HG02852 (cell line): ENCODE data around the gene MCTP2.

ENCODE experiments used
- ATAC-seq: cut with Tn5 transposase; IDR thresholded peaks from one replicate; pipeline ENCODE4 v1.9.1; 2021; ENCODE audit warnings: mild to moderate bottlenecking, moderate library complexity; ENCODE audit not compliant: unreplicated experiment

Gene MCTP2

DNA sequence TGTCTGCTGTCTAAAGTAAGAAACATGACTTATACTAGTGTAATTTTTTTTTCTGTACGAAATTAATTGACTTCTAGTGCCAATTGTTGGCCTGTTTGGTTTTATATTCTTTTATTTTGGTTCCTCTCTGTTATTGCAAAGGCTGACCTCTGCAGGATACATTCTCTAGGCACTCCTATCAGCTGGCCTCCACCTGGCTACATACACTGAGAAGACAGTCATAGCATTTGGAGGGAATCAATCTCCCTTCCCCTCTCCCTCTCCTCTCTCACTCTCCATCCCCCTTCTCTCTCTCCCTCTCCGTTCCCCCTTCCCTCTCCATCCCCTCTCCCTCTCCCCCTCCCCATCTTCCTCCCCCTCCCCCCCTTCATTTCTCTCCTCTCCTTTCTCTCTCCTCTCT, 116.7 kb downstream of the MCTP2 start:
- no peak for ATAC-seq

DNA sequence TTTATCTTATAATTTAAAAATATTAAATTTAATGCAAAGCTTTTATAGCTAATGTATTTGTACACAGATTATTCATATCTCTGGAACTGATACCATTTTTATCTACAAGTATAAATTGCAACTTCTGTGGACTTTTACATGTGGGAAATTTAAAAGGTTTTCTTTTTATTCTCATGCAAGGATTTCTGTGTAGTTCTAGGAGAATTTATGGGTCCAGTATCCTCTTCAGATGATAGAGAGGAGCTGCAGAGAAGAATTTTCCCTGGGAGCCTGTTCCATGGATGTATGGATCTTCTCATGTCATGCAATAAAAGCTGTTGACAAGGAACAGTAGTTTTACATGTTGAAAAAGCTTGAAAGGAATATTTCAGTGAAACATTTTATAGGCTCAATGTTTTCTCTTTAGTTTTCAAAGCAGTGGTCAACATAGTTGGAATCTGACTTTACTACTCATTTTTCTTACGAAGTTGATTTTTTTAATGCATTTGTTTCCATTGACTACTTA, 119.7 kb downstream of the MCTP2 start:
- no peak for ATAC-seq

DNA sequence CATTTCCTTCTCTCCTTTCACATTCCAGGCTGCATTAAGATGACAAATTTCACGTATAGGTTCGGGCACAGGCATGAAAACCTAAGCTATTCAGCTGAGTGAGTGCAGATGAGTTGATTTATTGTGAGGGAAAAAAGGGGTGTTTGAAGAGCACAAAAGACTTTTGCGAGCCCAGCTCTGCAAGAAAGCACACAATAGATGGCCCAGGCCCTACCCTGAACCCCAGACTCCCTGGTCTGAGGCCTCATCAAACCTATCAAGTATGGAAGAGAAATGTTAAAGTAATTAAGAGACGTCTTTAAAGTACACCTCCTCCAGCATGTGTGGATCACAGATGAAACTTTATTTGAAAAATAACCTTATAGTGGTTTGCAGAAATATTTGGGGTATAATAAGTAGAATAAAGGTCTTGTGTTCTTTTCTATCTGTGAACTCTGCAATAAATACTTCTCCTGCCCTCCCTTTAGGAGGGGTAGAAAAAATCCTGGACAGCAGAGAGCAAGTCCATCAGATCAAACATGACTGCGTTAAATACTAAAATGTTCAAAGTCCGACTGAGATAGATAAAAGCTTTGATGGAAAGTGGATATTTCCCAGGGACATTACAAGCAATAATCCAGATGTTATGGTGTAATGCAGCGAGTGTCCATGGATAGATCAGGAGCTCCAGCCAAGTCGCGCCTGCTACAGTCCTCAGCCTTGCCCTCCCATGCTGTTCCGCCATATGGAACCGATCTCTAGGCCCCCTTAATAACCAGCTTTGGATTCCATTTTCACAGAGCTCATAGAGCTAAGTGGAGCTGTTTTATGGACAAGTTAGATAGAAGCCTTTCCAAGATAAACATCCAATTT, 121.5 kb downstream of the MCTP2 start:
- ATAC-seq, result no peak

DNA sequence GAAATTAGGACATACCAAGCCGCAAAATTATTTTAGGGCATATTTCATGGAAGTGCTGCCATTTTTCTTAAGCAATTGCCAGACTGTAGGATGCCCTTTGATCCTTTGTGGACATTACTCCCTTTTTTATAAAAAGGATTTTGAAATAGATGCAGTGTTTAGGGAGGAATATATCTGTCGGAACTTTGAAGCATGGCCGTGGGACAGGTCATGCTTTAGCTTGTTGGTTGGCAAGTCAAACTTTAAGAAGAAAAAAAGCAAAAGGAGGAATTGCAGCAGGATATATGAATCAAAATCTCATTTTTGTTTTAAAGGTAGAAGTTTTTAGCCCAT, 122.1 kb downstream of the MCTP2 start:
- ATAC-seq, result no peak

DNA sequence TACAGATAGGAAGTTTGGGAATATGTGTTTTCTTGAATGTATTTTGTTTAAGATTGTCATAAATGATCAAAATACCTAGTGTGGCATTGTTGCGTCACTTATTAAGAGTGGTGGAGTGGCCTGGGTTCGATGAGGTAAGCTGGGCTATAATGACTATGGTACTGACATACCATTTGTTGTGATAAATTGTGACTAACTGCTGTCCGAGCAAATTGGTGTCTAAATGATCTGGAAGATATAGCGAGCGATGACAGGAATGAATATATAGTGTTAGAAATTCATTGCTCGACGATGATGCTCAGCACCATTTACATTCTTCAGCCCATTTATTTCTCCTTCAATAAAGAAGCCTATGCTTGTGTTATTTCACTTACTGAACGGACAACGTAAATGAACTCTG, 123.3 kb downstream of the MCTP2 start:
- ATAC-seq, result no peak

DNA sequence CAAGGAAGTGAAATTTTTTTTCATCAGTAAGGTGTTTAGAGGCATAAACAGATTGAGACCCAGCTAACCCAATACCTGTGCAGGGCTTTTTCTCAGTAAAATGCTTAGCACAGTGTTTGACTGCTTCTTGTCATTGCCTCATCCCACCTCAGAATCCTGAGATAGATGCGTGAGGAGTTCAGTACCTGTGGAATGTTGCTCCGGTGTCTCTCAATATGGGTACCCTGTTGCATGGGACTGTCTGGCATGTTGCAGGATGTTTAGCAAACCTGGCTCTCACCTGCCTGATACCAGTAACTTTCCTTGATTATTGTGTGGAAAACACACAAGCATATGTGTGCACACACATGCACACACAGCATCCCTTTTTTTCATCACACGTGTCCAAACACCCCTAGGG, 128.4 kb downstream of the MCTP2 start:
- no peak for ATAC-seq

DNA sequence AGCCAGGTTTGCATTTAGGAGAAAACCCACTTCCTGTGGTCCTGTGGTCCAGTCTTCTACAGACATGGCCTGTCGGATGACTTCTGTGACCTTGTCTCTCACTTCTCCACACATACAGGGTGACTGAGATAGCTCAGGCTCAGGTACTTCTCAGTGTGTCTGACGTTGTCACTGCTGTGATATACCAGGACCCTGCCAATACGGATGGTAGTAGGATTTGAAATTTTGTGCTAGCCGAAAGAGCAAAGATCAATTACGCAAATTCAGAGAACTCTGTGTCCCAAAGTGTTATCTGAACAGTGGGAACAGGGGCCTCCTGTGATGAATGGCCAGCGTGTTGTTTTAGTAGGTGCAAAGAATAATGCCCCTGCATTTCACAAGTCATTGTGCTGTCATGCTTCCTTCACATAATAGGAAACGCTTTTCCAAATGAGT, 128.9 kb downstream of the MCTP2 start:
- ATAC-seq, result no peak

DNA sequence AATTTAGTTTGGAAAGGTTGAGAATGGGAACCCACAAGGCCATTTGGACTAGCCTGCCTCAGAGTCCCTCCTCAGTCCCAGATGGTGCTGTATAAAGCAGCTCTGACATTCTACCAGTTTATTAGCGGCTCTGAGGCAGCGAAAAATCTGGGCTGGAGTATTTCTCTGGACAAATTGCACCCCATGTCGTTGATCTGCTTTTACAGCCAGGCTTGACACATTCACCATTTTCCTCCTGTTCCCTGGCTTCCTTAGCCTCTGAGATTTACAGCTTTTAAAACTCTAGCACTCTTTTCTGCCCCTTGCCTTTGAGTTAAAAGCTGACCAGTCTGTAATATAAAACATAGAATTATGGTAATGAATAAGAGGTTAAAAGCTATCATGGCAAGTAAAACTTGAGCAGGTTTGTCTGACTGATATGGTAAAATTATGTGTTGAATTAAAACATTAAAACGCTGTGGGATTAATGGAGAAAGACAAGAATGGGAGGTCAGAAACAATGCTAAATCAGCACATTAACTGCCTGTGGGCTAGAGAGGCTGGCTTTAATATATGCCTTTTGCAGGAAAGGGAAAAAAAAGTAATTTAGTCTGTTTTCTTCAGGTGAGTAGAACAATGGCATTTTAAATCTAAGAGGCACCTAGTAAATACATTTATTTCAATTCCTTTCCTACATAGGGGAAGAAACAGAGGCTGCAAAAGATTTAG, 131.2 kb downstream of the MCTP2 start:
- no peak for ATAC-seq

DNA sequence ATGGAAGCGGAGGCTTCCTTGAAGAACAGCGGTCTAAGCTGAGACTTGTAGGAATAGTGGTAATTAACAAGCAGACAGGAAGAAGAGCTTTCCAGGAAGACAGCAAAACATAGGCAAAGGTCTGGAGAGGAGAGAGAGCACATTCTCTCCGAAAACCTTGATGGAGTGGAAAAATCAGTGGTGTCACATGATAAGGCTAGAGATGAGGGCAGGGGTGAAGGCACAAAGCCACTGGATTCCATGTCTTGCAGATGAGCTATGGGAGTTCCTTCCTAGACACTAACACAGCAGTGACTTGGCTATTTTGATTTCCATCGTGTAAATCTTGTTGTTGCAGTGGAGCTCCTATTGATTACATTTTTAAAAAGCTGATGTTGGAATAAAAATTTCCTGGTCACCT, 132.0 kb downstream of the MCTP2 start:
- no peak for ATAC-seq

DNA sequence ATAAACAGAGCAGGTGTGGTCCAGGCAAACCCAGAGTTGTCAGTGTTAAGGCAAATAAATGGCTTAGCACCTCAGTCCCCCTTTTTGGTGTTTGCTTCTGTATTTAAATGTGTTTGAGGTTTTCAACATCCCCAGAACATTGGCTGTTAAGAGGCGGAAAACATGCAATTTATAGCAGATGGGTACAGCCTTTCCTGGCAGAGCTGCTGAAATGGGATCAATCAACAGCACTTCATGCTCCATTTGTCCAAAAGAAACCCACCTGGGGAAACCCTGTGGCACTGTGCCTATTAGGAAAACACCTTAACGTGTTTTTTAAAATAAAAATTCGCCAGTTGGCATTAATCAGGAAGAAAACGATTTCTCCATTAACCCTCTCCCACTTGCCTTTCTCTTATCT, 135.4 kb downstream of the MCTP2 start:
- no peak for ATAC-seq

DNA sequence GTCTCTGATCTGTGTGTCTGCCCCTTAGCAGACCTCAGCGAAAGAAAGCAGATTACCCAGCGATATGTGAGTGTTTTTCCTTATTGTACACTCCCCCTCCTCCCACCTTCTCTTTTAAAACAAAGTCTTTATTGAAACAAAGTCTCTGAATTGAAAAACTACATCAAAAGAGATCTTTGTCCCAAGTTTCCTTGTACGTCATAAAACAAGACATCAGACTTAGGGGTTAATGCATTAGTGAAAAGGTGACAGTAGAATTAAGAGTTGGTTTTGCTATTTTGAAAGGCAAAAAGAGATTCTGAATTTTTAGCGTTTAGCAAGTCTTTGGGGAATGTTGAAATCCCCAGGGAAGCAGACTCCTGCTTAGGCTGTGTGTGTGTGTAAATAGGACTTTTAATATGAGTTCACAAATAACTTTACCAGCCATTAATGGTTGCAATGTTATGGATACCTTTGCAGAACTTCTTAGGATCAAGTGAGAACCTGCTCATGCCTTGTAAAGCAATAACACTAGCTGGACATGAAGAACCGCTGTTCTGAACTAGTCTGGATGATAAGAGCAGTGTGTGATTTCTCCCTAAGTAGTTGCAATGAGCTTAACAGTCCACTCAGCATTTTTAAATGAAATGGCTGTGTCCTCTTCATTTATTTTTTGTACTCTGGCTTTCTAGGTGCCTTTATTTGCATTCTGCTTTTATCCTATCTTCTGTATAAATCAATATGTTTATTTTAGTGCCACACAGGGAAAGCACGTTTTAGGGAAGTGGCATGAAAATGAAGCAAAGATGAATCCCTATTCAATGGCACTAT, 136.6 kb downstream of the MCTP2 start:
- no peak for ATAC-seq

DNA sequence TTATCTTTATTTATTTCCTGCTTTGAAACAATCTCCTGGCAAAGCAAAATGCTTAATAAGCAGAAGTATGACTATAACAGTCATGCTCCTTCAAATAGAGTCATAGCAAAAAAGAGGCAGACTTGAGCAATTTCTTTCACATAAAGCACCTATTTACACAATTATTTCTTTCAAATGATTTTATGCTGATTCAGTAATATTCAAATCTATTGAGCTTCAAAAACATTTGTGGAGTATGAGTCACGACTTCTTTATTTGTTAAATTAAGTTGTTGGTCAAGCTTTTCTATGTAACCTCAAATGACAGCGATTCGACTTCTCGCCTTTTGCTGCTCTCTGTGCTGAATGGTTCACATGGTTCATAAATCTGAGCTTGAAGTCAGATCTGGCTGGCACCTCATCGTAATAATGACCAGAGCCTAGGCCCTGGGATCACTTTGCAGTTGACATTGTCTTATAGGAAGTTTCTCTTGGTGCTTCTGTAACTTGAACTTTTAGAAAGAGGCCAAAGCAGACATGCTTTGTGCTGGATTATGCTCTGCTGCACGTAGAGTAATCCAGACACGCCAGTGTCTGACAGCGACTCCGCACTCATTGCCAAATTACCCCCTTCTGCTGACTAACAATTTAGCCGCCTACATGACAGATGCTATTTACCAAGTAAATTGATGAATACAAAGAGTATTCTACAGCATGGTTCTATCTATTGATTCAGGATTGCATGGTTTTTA, 139.0 kb downstream of the MCTP2 start:
- ATAC-seq, result no peak

DNA sequence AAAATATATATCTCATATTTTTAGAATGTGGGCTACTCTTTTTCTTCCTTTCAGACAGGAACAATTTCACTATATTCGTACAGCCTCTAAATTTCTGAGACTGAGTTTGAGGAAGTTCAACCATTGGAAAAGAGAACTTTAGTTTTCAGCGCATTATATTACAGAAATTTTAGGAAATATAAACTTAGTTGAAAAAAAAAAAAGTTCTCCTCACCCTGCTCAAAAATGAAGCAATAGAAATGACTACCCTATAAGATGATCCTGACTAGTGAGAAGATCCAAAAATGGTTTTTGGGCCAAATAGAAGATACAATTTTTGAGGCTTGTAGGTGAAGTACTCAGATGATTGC, 139.6 kb downstream of the MCTP2 start:
- no peak for ATAC-seq

DNA sequence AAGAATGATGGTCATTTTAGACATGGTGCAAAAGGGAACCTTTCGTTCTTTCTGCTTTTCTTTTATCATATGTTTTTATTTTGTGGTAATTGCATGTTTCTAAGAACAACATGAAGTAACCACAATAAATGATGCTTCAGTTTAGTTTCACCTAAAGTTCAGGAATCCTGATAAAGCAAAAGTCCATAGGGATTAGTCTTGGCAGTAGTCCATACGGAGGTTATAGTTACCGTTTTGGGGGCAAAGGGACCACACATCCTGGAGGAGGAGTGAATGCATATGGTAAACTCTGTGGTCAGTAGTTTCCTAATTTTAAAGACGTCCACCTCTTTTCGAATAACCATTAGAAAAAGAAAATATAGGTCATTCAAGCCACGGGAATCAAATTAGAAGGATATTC, 141.5 kb downstream of the MCTP2 start:
- no peak for ATAC-seq

DNA sequence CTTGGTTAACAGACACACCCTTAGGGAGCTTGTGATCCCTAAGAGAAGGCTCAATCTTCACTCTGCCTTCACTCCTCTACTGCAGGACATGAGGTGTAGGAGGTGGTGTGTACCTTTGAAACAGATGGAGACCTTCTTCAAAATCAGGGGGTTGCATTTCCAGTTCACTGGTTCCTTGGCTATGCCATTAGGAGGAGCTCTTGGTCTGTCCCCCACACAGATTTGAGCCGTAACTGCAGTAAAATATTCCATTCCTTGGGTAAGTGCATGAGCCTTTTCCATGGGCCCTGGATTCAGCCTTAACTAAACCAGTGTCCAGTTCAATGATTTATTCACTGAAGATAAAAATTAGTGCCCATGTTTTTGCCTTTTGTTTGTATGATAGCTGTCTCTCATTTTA, 144.6 kb downstream of the MCTP2 start:
- ATAC-seq, result no peak

DNA sequence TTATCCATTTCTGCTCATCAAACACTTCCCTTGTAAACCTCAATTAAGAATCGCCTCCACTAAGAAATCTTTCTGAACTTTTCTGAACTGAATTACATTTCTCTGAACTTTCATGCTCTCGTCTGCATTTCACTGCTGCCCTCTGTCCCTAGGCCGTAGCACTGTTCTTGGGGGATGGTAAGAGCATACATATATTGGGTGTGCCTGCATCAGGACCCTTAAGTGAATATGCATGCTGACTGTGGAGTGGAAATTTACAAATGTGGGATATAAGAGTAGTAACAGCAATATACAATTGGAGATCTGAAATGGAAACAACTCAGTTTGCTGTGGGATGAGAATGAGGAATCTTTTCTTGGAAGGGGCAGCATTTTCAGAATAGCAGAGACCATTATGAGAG, 148.6 kb downstream of the MCTP2 start:
- no peak for ATAC-seq

DNA sequence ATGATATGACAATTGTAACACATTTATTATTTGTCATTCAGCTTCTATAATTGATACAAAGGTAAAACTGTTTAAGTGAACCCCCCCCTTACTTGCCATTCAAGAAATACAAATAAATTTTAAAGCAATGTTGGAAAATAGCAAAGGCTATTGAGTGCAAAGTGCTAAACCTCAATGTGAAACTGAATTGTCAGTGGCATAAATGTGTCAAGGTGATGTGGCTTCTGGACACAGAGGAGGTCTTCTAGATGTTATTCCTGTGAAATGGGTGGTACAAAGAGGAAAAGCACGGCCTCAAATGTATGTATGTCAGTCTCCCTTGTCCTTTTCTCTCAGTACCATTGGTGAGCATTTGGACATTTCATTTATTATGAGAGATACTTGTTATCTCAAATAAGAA, 149.4 kb downstream of the MCTP2 start:
- no peak for ATAC-seq

DNA sequence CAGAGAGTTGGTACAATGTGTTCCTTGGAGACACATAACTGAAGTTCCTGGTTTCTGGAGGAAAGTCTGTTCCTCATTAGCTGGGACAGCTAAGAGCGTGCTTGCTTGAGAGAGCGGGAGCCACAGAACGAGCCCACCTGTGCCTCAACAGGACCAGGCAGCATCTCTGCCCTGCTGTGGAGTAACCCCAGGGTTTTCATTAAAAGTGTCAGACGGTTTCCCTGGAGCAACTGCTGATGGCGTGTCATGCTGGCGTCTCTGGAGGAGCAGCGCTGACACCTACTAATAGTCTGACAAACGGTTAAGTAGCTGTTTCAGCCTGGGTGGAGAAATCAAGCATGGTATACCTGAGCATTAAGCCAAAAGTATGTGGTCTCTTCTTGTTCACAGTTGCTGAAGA, 150.0 kb downstream of the MCTP2 start:
- no peak for ATAC-seq

DNA sequence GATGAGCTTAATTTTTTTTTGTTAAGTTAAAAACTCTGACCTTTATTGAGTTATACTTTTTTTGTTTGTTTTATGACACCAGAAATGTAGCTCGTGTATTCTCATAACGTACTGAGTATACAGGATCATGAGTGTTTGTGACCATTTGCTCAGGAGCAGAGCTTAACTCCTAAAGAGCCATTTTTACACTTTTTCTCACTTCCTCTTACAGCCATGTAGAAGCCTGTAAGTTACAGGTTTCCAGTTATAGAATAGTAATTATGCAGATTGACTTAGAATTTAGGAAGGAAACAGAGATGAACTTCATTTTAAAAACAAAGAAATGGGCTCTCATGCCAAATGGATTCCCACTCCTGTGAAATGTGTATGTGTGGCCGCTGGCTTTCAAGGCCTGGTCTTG, 151.7 kb downstream of the MCTP2 start:
- ATAC-seq, result no peak

DNA sequence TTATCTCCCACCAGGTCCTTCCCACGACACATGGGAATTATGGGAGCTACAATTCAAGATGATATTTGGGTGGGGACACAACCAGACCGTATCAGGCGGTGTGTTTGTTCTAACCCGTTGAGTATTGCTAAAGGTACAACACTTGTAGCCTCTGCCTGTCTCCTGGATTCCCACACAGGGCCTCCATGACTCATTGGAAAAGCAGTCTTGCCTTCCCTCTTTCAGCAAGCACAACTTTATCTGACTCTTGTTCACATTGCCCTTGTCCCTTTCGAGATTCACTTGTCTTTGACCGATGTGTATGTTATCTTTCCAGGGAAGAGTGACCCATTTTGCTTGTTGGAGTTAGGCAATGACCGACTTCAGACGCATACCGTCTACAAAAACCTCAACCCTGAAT, 152.3 kb downstream of the MCTP2 start:
- no peak for ATAC-seq

DNA sequence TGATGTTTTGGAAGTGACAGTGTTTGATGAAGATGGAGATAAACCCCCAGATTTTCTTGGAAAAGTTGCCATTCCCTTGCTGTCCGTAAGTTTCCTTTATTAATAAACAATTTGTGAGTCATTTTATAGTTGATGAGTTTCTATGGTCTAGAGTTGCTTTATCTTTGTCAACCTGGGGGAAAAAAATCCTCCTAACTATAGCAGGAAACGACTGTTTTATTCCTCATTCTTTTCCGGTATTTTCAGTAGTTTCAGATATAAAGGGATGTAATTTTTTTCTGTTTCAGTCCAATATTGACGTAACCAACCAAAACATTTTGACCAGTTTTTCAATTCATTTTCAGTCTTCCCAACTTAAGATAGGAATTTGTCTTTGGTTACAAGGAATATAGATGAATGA, 154.1 kb downstream of the MCTP2 start:
- no peak for ATAC-seq
